ENCODE measurements around the gene MKS1.

Gene MKS1

DNA sequence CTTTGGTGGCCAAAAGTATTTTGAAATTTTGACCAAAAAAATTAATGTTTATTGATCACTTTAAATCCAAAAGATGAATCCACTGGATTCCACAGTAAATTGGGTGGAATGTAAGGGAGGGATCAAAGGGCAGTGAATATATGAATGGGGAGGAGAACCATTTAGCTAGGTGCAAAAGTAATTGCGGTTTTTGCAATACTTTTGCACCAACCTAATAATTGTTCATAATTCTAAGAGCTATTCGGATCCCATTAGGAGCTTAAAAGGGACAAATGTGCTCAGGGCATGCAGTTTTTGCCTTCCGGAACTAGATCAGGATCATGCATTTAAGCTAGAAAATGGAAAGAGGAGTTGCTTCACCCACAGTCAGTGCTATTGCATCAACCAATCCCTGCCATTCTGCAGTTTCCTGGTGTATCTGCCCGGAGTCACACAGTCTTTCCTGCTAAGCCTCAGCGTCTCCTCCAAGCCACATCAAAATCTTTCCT, 19.1 kb upstream of the MKS1 start, which contains the start of gene LPO (continued):
- TF ChIP-seq SETDB1 (IDR thresholded peaks at IDR 0.05; ENCODE audit: insufficient read length, low read length) (no peak), ZNF426 (tag by site-specific recombination; IDR thresholded peaks at IDR 0.05) (no peak), ZNF16 (tag by site-specific recombination; IDR thresholded peaks at IDR 0.05; ENCODE audit: low read depth) (no peak), ZNF658 (tag by site-specific recombination; IDR thresholded peaks at IDR 0.05) (no peak)

DNA sequence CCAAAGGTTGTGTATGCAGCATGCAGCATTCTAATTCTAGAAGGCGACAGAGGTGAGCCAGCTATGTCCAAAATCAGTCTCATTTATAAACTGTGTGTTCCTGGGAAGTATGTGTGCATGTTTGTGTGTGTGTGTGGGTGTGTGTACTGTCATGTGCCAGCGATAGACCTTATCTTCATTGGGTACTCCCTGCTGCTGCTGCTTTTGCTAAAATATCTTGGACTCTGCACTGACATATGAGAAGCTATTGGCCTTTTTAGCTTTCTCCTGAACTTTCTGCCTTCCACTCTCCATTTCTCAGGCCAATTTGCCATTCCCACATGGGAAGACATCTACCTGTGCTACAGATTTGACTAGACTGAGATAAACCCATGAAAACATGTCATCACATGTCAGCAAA, 17.3 kb upstream of the MKS1 start:
- no peaks in the 10 kb centered on the region for H3K36me3 ChIP-seq (ENCODE audit: control insufficient read depth in 2 of 2, insufficient read depth in 1 of 2, low read length in 2 of 2)
- H3K4me3 ChIP-seq (ENCODE audit: low read depth, low read length), result no peak overlapping the region
- no peaks in the 10 kb centered on the region for H3K9me3 ChIP-seq (ENCODE audit: control insufficient read depth, insufficient read depth, low read depth, low read length)
- ChIA-PET CTCF (interaction anchor here (0.6 to 4.4 kb wide), 7 partner anchors 12 to 114 kb away, joined by 3 to 32 read pairs (median 4); partner anchors contain the start of gene MKS1), POLR2A (no interaction called here)
- TF ChIP-seq EGR2 (tag by site-specific recombination; IDR thresholded peaks at IDR 0.05; ENCODE audit: low read depth), result no peak
- TF ChIP-seq ZNF350 (tag by site-specific recombination; IDR thresholded peaks at IDR 0.05), result no peak
- TF ChIP-seq ZNF324 (tag by site-specific recombination; IDR thresholded peaks at IDR 0.05), result no peak
- no peak for TF ChIP-seq YY2 (tag by site-specific recombination; IDR thresholded peaks at IDR 0.05)
- TF ChIP-seq, protein P1, sequence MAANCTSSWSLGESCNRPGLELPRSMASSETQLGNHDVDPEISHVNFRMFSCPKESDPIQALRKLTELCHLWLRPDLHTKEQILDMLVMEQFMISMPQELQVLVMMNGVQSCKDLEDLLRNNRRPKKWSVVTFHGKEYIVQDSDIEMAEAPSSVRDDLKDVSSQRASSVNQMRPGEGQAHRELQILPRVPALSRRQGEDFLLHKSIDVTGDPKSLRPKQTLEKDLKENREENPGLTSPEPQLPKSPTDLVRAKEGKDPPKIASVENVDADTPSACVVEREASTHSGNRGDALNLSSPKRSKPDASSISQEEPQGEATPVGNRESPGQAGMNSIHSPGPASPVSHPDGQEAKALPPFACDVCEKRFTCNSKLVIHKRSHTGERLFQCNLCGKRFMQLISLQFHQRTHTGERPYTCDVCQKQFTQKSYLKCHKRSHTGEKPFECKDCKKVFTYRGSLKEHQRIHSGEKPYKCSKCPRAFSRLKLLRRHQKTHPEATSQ (tag by site-specific recombination; IDR thresholded peaks at IDR 0.05), result no peak
- no peak for TF ChIP-seq ZNF544 (tag by site-specific recombination; IDR thresholded peaks at IDR 0.05)
- no peak for TF ChIP-seq ZNF610 (tag by site-specific recombination; IDR thresholded peaks at IDR 0.05; ENCODE audit: borderline replicate concordance)
- TF ChIP-seq PRDM1 (tag by site-specific recombination; IDR thresholded peaks at IDR 0.05), result peak; percentile 60
- TF ChIP-seq ZNF132 (tag by site-specific recombination; IDR thresholded peaks at IDR 0.05; ENCODE audit: borderline replicate concordance), result no peak
- no peak for TF ChIP-seq ZBTB17 (tag by site-specific recombination; IDR thresholded peaks at IDR 0.05)
- TF ChIP-seq, protein P2, sequence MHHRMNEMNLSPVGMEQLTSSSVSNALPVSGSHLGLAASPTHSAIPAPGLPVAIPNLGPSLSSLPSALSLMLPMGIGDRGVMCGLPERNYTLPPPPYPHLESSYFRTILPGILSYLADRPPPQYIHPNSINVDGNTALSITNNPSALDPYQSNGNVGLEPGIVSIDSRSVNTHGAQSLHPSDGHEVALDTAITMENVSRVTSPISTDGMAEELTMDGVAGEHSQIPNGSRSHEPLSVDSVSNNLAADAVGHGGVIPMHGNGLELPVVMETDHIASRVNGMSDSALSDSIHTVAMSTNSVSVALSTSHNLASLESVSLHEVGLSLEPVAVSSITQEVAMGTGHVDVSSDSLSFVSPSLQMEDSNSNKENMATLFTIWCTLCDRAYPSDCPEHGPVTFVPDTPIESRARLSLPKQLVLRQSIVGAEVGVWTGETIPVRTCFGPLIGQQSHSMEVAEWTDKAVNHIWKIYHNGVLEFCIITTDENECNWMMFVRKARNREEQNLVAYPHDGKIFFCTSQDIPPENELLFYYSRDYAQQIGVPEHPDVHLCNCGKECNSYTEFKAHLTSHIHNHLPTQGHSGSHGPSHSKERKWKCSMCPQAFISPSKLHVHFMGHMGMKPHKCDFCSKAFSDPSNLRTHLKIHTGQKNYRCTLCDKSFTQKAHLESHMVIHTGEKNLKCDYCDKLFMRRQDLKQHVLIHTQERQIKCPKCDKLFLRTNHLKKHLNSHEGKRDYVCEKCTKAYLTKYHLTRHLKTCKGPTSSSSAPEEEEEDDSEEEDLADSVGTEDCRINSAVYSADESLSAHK (tag by site-specific recombination; IDR thresholded peaks at IDR 0.05), result no peak
- no peak for TF ChIP-seq ZNF404 (tag by site-specific recombination; IDR thresholded peaks at IDR 0.05)
- TF ChIP-seq ZNF747 (tag by site-specific recombination; IDR thresholded peaks at IDR 0.05), result no peak
- TF ChIP-seq KLF7 (tag by site-specific recombination; IDR thresholded peaks at IDR 0.05; ENCODE audit: borderline replicate concordance), result no peak
- TF ChIP-seq ZNF146 (tag by site-specific recombination; IDR thresholded peaks at IDR 0.05), result no peak
- TF ChIP-seq ZFHX2 (tag by site-specific recombination; conservative IDR thresholded peaks at IDR 0.05), result peak; percentile 66
- TF ChIP-seq ZNF423 (tag by site-specific recombination; IDR thresholded peaks at IDR 0.05), result no peak
- no peak for TF ChIP-seq ZNF174 (tag by site-specific recombination; IDR thresholded peaks at IDR 0.05)
- TF ChIP-seq FEZF1 (tag by site-specific recombination; IDR thresholded peaks at IDR 0.05), result 0 out of 2 replicates have a peak, but pooled peaks have one; percentile 22
- TF ChIP-seq GLIS1 (tag by site-specific recombination; IDR thresholded peaks at IDR 0.05), result no peak
- TF ChIP-seq, protein P3, sequence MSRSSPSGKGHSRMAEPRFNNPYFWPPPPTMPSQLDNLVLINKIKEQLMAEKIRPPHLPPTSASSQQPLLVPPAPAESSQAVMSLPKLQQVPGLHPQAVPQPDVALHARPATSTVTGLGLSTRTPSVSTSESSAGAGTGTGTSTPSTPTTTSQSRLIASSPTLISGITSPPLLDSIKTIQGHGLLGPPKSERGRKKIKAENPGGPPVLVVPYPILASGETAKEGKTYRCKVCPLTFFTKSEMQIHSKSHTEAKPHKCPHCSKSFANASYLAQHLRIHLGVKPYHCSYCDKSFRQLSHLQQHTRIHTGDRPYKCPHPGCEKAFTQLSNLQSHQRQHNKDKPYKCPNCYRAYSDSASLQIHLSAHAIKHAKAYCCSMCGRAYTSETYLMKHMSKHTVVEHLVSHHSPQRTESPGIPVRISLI (tag by site-specific recombination; IDR thresholded peaks at IDR 0.05), result no peak
- H3K4me1 ChIP-seq (ENCODE audit: control insufficient read depth, insufficient read depth, low read length), result no peaks in the 10 kb centered on the region; the same call in 1 of the 2 replicates
- H3K27ac ChIP-seq (ENCODE audit: extremely low read depth, low read depth, low read length), result no peak overlapping the region

Data from HEK293 (cell line).